LoVo (cell line): ENCODE measurements around the gene MTCL3.
"Not testable (repeated sequence)": the region's sequence is repeated elsewhere in the genome, so short reads cannot be mapped to it uniquely, and the experiment has no call there.

Experiments used
- DNase-seq: peaks from one replicate; pipeline ENCODE4 v3.0.0-alpha.2; 2016; ENCODE audit warnings: low spot score

MTCL3 gene

GRCh38 chr6:127466416-127466815 lies 52.7 kb downstream of the MTCL3 start:
- DNase-seq, result no peak

- peak; percentile 67 for DNase-seq
Measured at GRCh38 chr6:127464881-127465459, 54.2 kb downstream of the MTCL3 start.

- DNase-seq, result no peak
Measured at GRCh38 chr6:127464161-127464880, 54.8 kb downstream of the MTCL3 start.

GRCh38 chr6:127463056-127463455 lies 56.1 kb downstream of the MTCL3 start:
- no peak for DNase-seq

- no peak for DNase-seq
Measured at GRCh38 chr6:127462376-127462775, 56.8 kb downstream of the MTCL3 start.

GRCh38 chr6:127460465-127460864 lies 58.7 kb downstream of the MTCL3 start:
- no peak for DNase-seq

GRCh38 chr6:127459231-127459641 lies 59.9 kb downstream of the MTCL3 start, which contains the start of gene KIAA0408:
KIAA0408 (minus strand) TSS chr6:127459389; CDS start chr6:127453981, 5,408 bp downstream.
- DNase-seq, result no peak

GRCh38 chr6:127458817-127459216 lies 60.3 kb downstream of the MTCL3 start:
- DNase-seq, result no peak

GRCh38 chr6:127458222-127458621 lies 60.9 kb downstream of the MTCL3 start:
- DNase-seq, result no peak

GRCh38 chr6:127457456-127458064 lies 61.6 kb downstream of the MTCL3 start:
- no peak for DNase-seq

GRCh38 chr6:127456465-127456864 lies 62.7 kb downstream of the MTCL3 start:
- DNase-seq, result no peak

- DNase-seq, result no peak
Measured at GRCh38 chr6:127453845-127454619, 65.1 kb downstream of the MTCL3 start.

GRCh38 chr6:127452803-127453202 lies 66.3 kb downstream of the MTCL3 start:
- DNase-seq, result no peak

GRCh38 chr6:127451388-127451787 lies 67.7 kb downstream of the MTCL3 start:
- no peak for DNase-seq

- no peak for DNase-seq
Measured at GRCh38 chr6:127447780-127448179, 71.4 kb downstream of the MTCL3 start.

GRCh38 chr6:127446356-127446755 lies 72.8 kb downstream of the MTCL3 start:
- no peak for DNase-seq

- DNase-seq, result no peak
Measured at GRCh38 chr6:127441881-127442280, 77.3 kb downstream of the MTCL3 start.

- DNase-seq, result no peak
Measured at GRCh38 chr6:127439718-127440117, 79.4 kb downstream of the MTCL3 start.

- no peak for DNase-seq
Measured at GRCh38 chr6:127436578-127437110, 82.5 kb downstream of the MTCL3 start.

- DNase-seq, result no peak
Measured at GRCh38 chr6:127435626-127436220, 83.4 kb downstream of the MTCL3 start.

- DNase-seq, result no peak
Measured at GRCh38 chr6:127434651-127435050, 84.5 kb downstream of the MTCL3 start.

- DNase-seq, result not testable (repeated sequence)
Measured at GRCh38 chr6:127428562-127428961, 90.6 kb downstream of the MTCL3 start.
